GM12872 (cell line): Measurements from ENCODE around the gene NXPH3.

ENCODE experiments used
- CTCF ChIP-seq: IDR thresholded peaks from 3 replicates; pipeline ENCODE4 v1.5.1; 2011; ENCODE audit warnings: low read depth, mild to moderate bottlenecking, low read length, moderate library complexity; ENCODE audit not compliant: insufficient read depth

Gene NXPH3

GRCh38 chr17:49576088-49576916, 631 bp downstream of the NXPH3 start:
- TF ChIP-seq CTCF, result no peak

- TF ChIP-seq CTCF, result no peak
Observed at GRCh38 chr17:49576917-49577649, 1.4 kb downstream of the NXPH3 start.

- no peak for TF ChIP-seq CTCF
Observed at GRCh38 chr17:49577650-49577934, 1.9 kb downstream of the NXPH3 start.

- TF ChIP-seq CTCF, result no peak
Observed at GRCh38 chr17:49577963-49578362, 2.3 kb downstream of the NXPH3 start.

- TF ChIP-seq CTCF, result no peak
Observed at GRCh38 chr17:49578414-49578813, 2.7 kb downstream of the NXPH3 start.

- TF ChIP-seq CTCF, result no peak
Observed at GRCh38 chr17:49578952-49579500, 3.4 kb downstream of the NXPH3 start.

GRCh38 chr17:49579522-49579921, 3.9 kb downstream of the NXPH3 start:
- no peak for TF ChIP-seq CTCF
